GM12878 (cell line): Measurements from ENCODE around the gene KPNA1. TPM values are rescaled to one million over a fixed set of nuclear protein-coding genes. Genes with fewer than 3 reads are reported as not detected.
"Not testable (repeated sequence)": the region's sequence is repeated elsewhere in the genome, so short reads cannot be mapped to it uniquely, and the experiment has no call there.

Experiments
- ATAC-seq: fragments of 200-7000 bp; cut with Tn5 transposase; 3 replicates; pipeline ENCODE4 v1.9.1; 2020; ENCODE audit warnings: mild to moderate bottlenecking, moderate library complexity
- BruUV-seq: library from RNA; stranded (reverse); fragments of 400-500 nt; replicated peaks from 2 replicates; lab custom pipeline; 2021; lab: Mats Ljungman, UMichigan
- CTCF ChIA-PET: fragments of 300-600 bp; sonication (Branson Sonifier 250); formaldehyde crosslinking; extraction: SDS; loops from one replicate; lab custom pipeline; 2021; ENCODE audit warnings: inconsistent platforms; lab: Yijun Ruan, JAX
- POLR2A ChIA-PET: fragments of 350-600 bp; formaldehyde crosslinking; extraction: SDS; loops from one replicate; lab custom pipeline; 2021; ENCODE audit warnings: inconsistent platforms; lab: Charles Lee
- RAD21 ChIA-PET: fragments of 300-600 bp; sonication (Branson Sonifier 250); formaldehyde crosslinking; loops from one replicate; lab custom pipeline; 2023; ENCODE audit warnings: antibody characterized with exemption; ENCODE audit not compliant: unreplicated experiment; lab: Charles Lee
- SMC1A ChIA-PET: fragments of 300-600 bp; sonication (Branson Sonifier 250); formaldehyde crosslinking; loops from one replicate; lab custom pipeline; 2023; ENCODE audit not compliant: unreplicated experiment, uncharacterized antibody; lab: Charles Lee
- DNase-seq: peaks from one replicate; pipeline ENCODE4 v3.0.0-alpha.2; 2011; ENCODE audit warnings: low read depth, low spot score
- FAIRE-seq: peaks from 3 replicates; lab custom pipeline; 2011; peaks lifted over from hg19 to GRCh38; lab: Jason Lieb, UNC
- H2AFZ ChIP-seq: 2 replicates; pipeline ENCODE4 v1.6.0; 2011; ENCODE audit warnings: low read depth, low read length, control low read depth; ENCODE audit not compliant: control insufficient read depth
- H3K27ac ChIP-seq: 2 replicates; pipeline ENCODE4 v1.5.1; 2011; ENCODE audit warnings: control low read depth; ENCODE audit not compliant: control insufficient read depth, insufficient read depth
- H3K27me3 ChIP-seq, 2 experiments: replicated peaks in 1 of 2; 2 replicates each; pipeline versions ENCODE4 v1.6.0 to v1.6.1; 2011; ENCODE audit warnings: low read length in 1 of 2; ENCODE audit not compliant: control insufficient read depth in 2 of 2, insufficient read depth in 2 of 2
- H3K36me3 ChIP-seq, 2 experiments: 2 replicates each; pipeline ENCODE4 v1.5.1; 2011; ENCODE audit warnings: low read length in 1 of 2; ENCODE audit not compliant: control insufficient read depth in 2 of 2, insufficient read depth in 2 of 2
- H3K4me1 ChIP-seq: 2 replicates; pipeline ENCODE4 v1.6.1; 2011; ENCODE audit warnings: mild to moderate bottlenecking, low read length, moderate library complexity, mixed read lengths; ENCODE audit not compliant: control insufficient read depth, insufficient read depth
- H3K4me2 ChIP-seq: 2 replicates; pipeline ENCODE4 v1.6.0; 2011; ENCODE audit warnings: control low read depth; ENCODE audit not compliant: control insufficient read depth, insufficient read depth
- H3K4me3 ChIP-seq: fragments of 200-600 bp; sonication (generic); 2 replicates; pipeline ENCODE4 v1.5.1; 2016
- H3K79me2 ChIP-seq: 2 replicates; pipeline ENCODE4 v1.6.0; 2011; ENCODE audit warnings: low read length; ENCODE audit not compliant: control insufficient read depth, insufficient read depth
- H3K9ac ChIP-seq: 2 replicates; pipeline ENCODE4 v1.8.0; 2011; ENCODE audit warnings: low read length, control low read depth, mixed read lengths; ENCODE audit not compliant: control insufficient read depth, insufficient read depth
- H3K9me3 ChIP-seq: replicated peaks from 3 replicates; pipeline ENCODE4 v1.5.1; 2011; ENCODE audit warnings: mild to moderate bottlenecking, low read length; ENCODE audit not compliant: control insufficient read depth, insufficient read depth
- H4K20me1 ChIP-seq: 2 replicates; pipeline ENCODE4 v1.6.0; 2011; ENCODE audit not compliant: control insufficient read depth, insufficient read depth
- CBX5 ChIP-seq: sonication (generic); IDR thresholded peaks from 2 replicates; pipeline ENCODE4 v1.6.1; 2016; ENCODE audit warnings: low read depth, moderate library complexity, mild to moderate bottlenecking, inconsistent platforms
- HSF1 ChIP-seq: fragments of 150-350 bp; IDR thresholded peaks from 2 replicates; pipeline ENCODE4 v1.6.1; 2014; ENCODE audit warnings: mild to moderate bottlenecking, low read depth, low read length
- MEF2B ChIP-seq: fragments of 450-650 bp; IDR thresholded peaks from 2 replicates; pipeline ENCODE4 v1.6.1; 2018; ENCODE audit warnings: mild to moderate bottlenecking, moderate library complexity; ENCODE audit not compliant: partially characterized antibody, poor library complexity, severe bottlenecking
- MTA2 ChIP-seq: fragments of 450-650 bp; IDR thresholded peaks from 2 replicates; pipeline ENCODE4 v1.6.1; 2016; ENCODE audit warnings: low read depth, mild to moderate bottlenecking, moderate library complexity
- NFXL1 ChIP-seq: fragments of 450-650 bp; IDR thresholded peaks from 2 replicates; pipeline ENCODE4 v1.6.1; 2017; ENCODE audit warnings: antibody characterized with exemption, mild to moderate bottlenecking, borderline replicate concordance
- RBBP5 ChIP-seq: fragments of 200-600 bp; sonication (generic); conservative IDR thresholded peaks from 2 replicates; pipeline ENCODE4 v1.6.1; 2016
- REST ChIP-seq: IDR thresholded peaks from 2 replicates; pipeline ENCODE4 v1.6.1; 2012; ENCODE audit warnings: mild to moderate bottlenecking, low read depth, low read length
- RUNX3 ChIP-seq: IDR thresholded peaks from 2 replicates; pipeline ENCODE4 v1.6.1; 2012; ENCODE audit warnings: low read length, inconsistent platforms
- YY1 ChIP-seq: IDR thresholded peaks from 2 replicates; pipeline ENCODE4 v1.6.1; 2011; ENCODE audit warnings: low read depth, mild to moderate bottlenecking, low read length
- ZNF207 ChIP-seq: fragments of 450-650 bp; IDR thresholded peaks from 2 replicates; pipeline ENCODE4 v1.6.1; 2014; ENCODE audit warnings: antibody characterized with exemption, mild to moderate bottlenecking, borderline replicate concordance
- ZNF274 ChIP-seq: IDR thresholded peaks from one replicate; pipeline ENCODE4 v1.8.0; 2011; ENCODE audit not compliant: insufficient read length, insufficient read depth
- ZSCAN29 ChIP-seq: fragments of 450-650 bp; IDR thresholded peaks from 2 replicates; pipeline ENCODE4 v1.6.1; 2017; ENCODE audit warnings: mild to moderate bottlenecking, moderate library complexity
- WGBS: methylation state at CpG from one replicate; pipeline ENCODE4 v1.1.6; 2016; ENCODE audit warnings: low lambda C conversion rate; ENCODE audit not compliant: insufficient replicate concordance, insufficient coverage; ENCODE audit errors: missing lambda C conversion rate; 5-methylcytosine and 5-hydroxymethylcytosine counted together
- in situ Hi-C: fragments of 300-500 bp; cut with MboI; formaldehyde crosslinking; loops from 9 replicates; pipeline ENCODE4 v1.14.3; 2018; ENCODE audit warnings: mixed read lengths
- intact Hi-C: fragments of 100-400 bp; cut with micrococcal nuclease; formaldehyde crosslinking; loops from one replicate; pipeline ENCODE4 v1.14.2; 2022; ENCODE audit not compliant: unreplicated experiment
- polyA plus RNA-seq, 11 experiments: library from polyadenylated mRNA; depleted of rRNA in 4 of 11; unstranded in 6 of 11; stranded (reverse) in 5 of 11; fragments of >200 nt; fragmentation: Nextera tagmentation in 4 of 11; fragmentation: Illumina TruSeq in 1 of 11; extraction: Ambion mirVana in 4 of 11; extraction: Trizol in 1 of 11; gene quantifications; 1 replicate in 1 of 11; 2 replicates in 10 of 11; pipeline versions ENCODE4 v1.2.1 to v1.2.3, GENCODE V29; 2011 to 2016; ENCODE audit warnings: inconsistent platforms in 2 of 11, missing spikeins in 2 of 11, low read depth in 1 of 11
- total RNA-seq, 4 experiments: library from RNA; depleted of rRNA in 3 of 4; stranded (reverse); fragments of >200 nt in 3 of 4; fragmentation: Illumina TruSeq in 1 of 4; extraction: Trizol in 1 of 4; gene quantifications; 2 replicates each; pipeline versions ENCODE4 v1.2.1 to v1.2.3, GENCODE V29; 2013 to 2021

Gene KPNA1
- total and polyA plus RNA-seq, 10 of the 15 experiments (the other 5 are each of a cell fraction or from before 2014, with no cell fraction given): 8.5 to 52.7 (median 41.0) TPM

- TF ChIP-seq REST: no peak
- no peak for TF ChIP-seq RUNX3
- TF ChIP-seq RBBP5: no peak
Observed at GRCh38 chr3:122456074-122456473, 58.7 kb downstream of the KPNA1 start (continued).

- WGBS: 82% methylated on average over 3 of the region's 3 CpGs
- H3K36me3 ChIP-seq: peaks cover 2 to 24% of the 10 kb centered on the region in 2 experiments; a peak in 3 of 4 replicates
- RAD21 ChIA-PET: no interaction called here
- intact Hi-C loops (no loop called here), in situ Hi-C loops (no loop called here)
- H3K4me3 ChIP-seq: no peak overlapping the region
- POLR2A ChIA-PET: interaction anchor here (0.5 kb wide), 1 partner anchor 868 kb away, joined by 3 read pairs; no protein-coding TSS in a partner anchor
- no peaks in the 10 kb centered on the region for H3K79me2 ChIP-seq
- ATAC-seq (no peak), FAIRE-seq (no peak), DNase-seq (no peak)
- H3K27me3 ChIP-seq: no peaks in the 10 kb centered on the region
- no peak overlapping the region for H2AFZ ChIP-seq
- no peaks in the 10 kb centered on the region for H3K9me3 ChIP-seq
- no peak overlapping the region for H3K27ac ChIP-seq
- no peak overlapping the region for H3K4me2 ChIP-seq
- CTCF ChIA-PET: no interaction called here
- no peak for TF ChIP-seq NFXL1
- TF ChIP-seq ZNF274: no peak
- TF ChIP-seq YY1: no peak
- no peak for TF ChIP-seq CBX5
- TF ChIP-seq ZNF207: no peak
- TF ChIP-seq HSF1: no peak
- TF ChIP-seq MEF2B: no peak
- TF ChIP-seq MTA2: no peak
- no peak for TF ChIP-seq ZSCAN29
- no peaks in the 10 kb centered on the region for H3K4me1 ChIP-seq
- SMC1A ChIA-PET: no interaction called here
- H4K20me1 ChIP-seq: no peaks in the 10 kb centered on the region
- H3K9ac ChIP-seq: no peak overlapping the region
- no TSS peak for BruUV-seq
Observed at GRCh38 chr3:122451371-122451770, 63.4 kb downstream of the KPNA1 start.

GRCh38 chr3:122448218-122448617, 66.5 kb downstream of the KPNA1 start:
- H3K4me2 ChIP-seq, H3K27ac ChIP-seq, SMC1A ChIA-PET, H2AFZ ChIP-seq, H3K79me2 ChIP-seq, ATAC-seq, BruUV-seq, H4K20me1 ChIP-seq, RAD21 ChIA-PET, H3K4me3 ChIP-seq, H3K4me1 ChIP-seq, FAIRE-seq, H3K9me3 ChIP-seq, DNase-seq, in situ Hi-C loops, POLR2A ChIA-PET, intact Hi-C loops, H3K9ac ChIP-seq, H3K27me3 ChIP-seq: not testable (repeated sequence)
- peaks cover 4 to 31% of the 10 kb centered on the region in 2 experiments for H3K36me3 ChIP-seq
- CTCF ChIA-PET: interaction anchor here (1.0 kb wide), 1 partner anchor 56 kb away, joined by 4 read pairs; no protein-coding TSS in a partner anchor
- 96% methylated on average over 6 of the region's 6 CpGs for WGBS
